Stimulated activated CD8-positive, alpha-beta memory T cell treated with anti-CD3 and anti-CD28 coated beads, Interleukin-4, amount 100 ng/mL, for 4 hours (primary cell): ENCODE measurements around the gene ATP13A1.
"Not testable (repeated sequence)": the region's sequence is repeated elsewhere in the genome, so short reads cannot be mapped to it uniquely, and the experiment has no call there.

Experiments
- DNase-seq, 2 donors: peaks; one replicate each; pipeline ENCODE4 v3.0.0-alpha.2; 2020; ENCODE audit warnings: low read depth in 2 of 2, low spot score in 1 of 2

The ATP13A1 gene

DNA sequence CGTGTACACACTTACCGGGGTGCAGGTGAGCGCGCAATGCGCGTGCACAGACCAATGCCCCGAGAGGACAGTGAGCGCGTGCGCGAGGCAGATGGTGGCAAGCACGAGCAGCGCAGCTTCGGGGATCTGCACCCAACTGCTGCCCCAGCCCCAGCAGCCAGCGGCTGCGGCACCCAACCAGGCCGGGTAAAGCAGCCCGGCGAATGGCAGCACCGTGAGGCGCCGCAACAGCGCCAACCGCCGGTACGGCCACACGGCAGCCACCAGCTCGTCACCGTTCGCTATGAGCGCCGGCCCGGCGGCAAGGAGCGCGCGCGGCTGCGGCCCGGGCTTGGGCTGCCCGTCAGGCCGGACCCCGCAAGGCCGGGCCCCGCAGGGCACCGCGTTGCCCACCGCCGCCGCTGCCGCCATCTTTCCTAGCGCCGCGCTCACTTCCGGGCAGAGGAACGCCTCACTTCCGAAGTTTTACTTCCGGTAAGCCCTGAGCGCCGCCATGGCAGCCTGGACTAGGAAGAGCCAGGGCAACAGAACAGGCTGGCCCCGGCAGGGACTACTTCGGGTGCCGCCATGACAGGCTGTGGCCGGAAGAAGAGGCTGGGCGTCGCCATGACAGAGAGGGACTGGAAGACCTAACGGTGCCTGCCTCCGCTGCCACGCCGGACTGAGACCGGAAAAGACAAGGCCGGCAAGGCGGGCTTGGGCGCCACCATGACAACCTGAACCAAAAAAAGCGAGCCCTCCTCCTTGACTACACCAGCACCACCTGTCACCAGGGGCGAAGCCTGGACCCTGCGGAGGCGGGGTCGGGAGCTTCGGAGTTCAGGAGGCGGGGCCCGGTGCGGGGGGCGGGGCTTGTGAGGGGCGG is at the start of gene ATP13A1:
ATP13A1 (minus strand) TSS at position 421 of the 865 bp plus-strand sequence; CDS start at position 411, 10 bp downstream.
- DNase-seq: peak; percentile 79 to 91

DNA sequence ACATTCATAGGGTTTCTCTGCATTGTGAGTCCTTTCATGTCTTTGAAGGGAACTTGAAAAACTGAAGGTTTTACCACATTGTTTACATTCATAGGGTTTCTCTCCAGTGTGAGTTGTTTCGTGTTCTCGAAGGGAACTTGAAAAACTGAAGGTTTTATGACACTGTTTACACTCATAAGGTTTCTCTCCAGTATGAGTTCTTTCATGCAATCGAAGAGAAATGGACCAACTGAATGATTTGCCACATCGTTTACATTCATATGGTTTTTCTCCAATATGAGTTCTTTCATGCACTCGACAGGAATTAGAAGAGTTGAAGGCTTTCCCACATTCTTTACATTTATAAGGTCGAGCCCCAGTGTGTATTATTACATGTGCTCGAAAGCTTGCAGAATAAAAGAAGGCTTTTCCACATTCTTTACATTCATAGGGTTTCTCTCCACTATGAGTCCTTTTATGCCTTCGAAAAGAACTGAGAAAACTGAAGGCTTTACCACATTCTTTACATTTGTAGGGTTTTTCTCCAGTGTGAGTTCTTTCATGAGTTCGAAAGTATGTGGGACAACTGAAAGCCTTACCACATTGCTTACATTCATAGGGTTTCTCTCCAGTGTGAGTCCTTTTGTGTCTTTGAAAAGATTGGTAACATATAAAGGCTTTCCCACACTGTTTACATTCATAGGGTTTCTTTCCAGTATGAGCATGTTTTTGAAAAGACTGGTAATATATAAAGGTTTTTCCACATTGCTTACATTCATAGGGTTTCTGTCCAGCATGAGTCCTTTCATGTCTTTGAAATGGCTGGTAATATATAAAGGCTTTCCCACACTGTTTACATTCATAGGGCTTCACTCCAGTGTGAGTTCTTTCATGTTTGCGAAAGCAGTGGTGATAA is 48.7 kb upstream of the ATP13A1 start:
- no peak for DNase-seq

DNA sequence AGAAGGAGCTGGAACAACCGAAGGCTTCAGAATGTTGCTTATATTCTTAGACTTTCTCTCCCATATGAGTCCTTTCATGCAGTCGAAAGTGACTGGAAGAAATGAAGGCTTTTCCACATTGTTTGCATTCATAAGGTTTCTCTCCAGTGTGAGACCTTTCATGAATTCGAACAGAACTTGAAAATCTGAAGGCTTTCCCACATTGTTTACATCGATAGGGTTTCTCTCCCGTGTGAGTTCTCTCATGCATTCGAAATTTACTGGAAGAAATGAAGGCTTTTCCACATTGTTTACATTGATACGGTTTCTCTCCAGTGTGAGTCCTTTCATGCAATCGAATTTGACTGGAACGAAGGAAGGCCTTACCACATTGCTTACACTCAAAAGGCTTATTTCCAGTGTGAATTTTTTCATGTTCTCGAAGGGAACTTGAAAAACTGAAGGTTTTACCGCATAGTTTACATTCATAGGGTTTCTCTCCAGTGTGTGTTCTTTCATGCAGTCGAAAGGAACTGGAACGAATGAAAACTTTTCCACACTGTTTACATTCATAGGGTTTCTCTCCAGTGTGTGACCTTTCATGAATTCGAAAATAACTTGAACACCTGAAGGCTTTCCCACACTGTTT is 47.9 kb upstream of the ATP13A1 start:
- DNase-seq: no peak

DNA sequence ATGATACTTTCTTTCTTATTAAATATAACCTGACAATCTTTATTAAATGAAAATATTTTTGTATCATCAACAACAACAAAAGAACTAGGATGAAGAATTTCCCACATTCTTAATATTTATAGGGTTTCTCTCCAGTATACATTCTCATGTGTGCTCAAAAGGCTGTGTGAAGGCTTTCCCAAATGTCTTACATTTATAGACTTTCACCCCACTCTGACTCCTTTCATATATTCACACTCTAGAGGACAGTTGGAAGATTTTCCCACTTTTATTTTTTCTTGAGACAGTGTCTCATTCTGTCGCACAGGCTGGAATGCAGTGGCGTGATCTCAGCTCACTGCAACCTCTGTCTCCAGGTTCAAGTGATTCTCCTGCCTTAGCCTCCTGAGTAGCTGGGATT is 47.0 kb upstream of the ATP13A1 start:
- no peak for DNase-seq

DNA sequence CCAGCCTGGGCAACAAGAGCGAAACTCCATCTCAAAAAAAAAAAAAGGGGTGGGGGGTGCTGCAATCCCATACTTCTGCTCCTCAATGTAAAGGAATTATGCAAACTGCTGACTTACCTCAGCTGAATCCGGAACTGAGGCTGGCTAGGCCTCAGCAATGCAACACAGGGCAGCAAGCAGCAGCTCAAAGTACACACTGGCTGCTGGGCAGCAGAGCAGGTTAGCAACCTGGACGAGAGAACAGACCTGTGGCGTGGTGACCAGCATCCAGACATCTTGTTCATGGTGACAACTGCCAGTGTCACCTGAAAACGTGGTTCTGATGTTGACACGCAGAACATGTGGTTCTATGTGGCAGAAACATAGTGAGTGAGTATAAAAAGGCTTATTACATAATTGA is 41.4 kb upstream of the ATP13A1 start:
- no peak for DNase-seq

DNA sequence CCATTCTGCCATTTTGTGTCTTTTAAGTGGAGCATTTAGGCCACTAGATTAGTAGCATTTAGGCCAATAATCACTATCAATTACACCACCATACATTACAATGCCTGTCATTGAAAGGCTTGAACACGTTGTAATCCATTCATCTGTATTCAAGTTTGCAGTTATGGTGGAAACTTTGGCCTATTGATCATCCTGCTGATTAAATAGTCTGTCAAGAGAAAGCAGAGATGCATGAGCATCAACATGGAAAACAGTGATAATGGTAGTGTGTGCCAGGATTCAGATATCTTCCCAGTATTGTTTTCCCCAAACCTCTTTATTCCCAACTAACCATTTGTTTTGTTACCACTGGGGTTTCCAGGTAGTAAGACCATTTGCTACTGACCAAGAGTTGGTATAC is 37.0 kb upstream of the ATP13A1 start:
- DNase-seq: not testable (repeated sequence)

DNA sequence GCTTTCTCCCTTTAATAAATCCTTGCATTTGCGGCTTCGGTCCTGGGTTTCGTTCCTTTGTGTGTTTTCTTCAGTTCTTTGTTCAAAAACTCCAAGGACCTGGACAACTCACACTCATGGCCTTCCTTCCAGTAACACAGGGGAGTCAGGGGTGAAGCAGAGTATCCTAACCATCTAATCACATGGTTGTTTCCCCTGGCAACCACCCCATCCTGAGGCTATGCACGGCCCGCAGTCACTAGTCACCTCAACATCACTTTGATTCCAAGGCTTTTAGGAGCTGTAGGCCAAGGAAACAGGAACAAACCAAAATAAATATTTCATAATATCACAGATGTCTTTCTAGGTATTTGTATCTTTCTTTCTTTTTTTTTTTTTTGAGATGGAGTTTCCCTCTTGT is 34.1 kb upstream of the ATP13A1 start:
- DNase-seq: no peak

DNA sequence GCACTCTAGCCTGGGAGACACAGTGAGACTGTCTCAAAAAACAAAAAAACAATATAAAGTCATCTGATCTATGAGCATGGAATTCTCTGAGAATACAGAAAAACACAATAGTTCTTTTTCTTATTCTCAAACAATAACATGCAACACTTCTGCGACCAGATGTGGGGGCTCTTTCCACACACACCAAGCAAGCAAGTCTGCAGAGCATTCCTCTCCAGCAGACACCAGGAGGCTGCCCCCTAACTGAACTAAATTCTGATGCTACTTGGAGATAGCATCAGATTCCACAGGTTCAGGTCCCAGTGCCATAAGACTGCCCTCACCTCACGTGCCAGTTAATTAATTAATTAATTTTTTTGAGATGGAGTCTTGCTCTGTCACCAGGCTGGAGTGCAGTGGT is 32.9 kb upstream of the ATP13A1 start:
- no peak for DNase-seq

DNA sequence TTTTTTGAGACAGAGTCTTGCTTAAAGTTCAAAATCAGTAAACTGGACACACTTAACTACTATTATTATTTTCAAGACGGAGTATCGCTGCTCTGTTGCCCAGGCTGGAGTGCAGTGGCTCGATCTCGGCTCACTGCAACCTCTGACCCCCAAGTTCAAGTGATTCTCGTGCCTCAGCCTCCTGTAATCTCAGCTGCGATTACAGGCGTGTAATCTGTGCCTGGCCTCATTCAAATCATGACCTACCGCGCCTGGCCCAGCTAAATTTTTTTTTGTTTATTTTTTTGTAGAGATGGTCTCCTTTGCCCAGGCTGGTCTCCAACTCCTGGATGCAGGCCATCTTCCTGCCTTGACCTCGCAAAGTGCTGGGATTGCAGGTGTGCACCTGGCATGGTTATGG is 28.2 kb upstream of the ATP13A1 start:
- DNase-seq: no peak

DNA sequence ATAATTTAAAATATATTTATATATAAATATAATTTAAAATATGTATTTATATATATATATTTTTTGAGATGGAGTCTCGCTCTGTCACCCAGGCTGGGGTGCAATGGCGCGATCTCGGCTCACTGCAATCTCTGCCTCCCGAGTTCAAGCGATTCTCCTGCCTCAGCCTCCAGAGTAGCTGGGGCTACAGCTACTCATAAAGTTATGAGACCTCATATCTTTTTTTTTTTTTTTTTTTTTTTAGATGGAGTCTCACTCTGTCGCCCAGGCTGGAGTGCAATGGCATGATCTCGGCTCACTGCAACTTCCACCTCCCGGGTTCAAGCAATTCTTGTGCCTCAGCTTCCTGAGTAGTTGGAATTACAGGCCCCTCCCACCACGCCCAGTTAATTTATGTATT is 25.5 kb upstream of the ATP13A1 start:
- DNase-seq: not testable (repeated sequence)

DNA sequence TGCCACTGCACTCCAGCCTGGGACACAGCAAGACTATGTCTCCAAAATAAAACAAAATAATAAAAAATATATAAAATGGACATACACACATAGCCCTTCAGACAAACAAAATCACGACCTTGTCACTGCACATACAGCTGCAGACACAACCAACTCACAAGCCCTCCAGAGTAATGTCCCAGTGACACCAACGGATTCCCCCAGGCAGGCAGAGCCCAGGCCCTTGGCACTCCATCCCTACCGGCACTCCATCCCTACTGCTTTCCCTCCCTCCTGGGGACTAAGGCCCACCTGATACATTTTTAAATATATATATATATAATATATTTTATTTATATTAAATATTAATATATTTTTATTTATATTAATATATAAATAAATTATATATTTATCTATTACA is 23.6 kb upstream of the ATP13A1 start:
- DNase-seq: no peak

DNA sequence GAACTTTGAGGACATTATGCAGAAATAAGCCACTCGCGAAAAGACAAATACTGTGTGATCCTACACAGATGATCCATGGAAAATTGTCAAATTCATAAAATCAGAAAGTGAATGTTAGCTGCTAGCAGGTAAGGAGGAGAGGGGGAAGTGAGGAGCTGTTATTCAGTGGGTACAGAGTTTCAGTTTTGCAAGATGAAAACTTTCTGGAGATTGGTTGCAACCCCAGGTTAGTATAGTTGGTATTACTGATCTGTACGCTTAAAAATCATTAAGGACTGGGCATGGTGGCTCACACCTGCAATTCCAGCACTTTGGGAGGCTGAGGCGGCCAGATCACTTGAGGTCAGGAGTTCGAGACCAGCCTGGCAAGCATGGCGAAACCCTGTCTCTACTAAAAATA is 23.1 kb upstream of the ATP13A1 start:
- no peak for DNase-seq

DNA sequence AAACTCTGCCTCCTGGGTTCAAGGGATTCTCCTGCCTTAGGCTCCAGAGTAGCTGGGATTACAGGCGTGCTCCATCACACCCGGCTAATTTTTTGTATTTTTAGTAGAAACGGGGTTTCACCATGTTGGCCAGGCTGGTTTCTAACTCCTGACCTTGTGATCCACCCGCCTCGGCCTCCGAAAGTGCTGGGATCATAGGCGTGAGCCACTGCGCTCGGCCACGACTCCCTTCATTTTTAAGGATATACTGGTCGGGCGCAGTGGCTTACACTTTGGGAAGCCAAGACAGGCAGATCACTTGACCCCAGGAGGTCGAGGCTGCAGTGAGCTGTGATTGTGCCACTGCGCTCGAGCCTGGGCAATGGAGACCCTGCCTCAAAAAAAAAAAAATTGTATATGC is 22.6 kb upstream of the ATP13A1 start:
- not testable (repeated sequence) for DNase-seq

DNA sequence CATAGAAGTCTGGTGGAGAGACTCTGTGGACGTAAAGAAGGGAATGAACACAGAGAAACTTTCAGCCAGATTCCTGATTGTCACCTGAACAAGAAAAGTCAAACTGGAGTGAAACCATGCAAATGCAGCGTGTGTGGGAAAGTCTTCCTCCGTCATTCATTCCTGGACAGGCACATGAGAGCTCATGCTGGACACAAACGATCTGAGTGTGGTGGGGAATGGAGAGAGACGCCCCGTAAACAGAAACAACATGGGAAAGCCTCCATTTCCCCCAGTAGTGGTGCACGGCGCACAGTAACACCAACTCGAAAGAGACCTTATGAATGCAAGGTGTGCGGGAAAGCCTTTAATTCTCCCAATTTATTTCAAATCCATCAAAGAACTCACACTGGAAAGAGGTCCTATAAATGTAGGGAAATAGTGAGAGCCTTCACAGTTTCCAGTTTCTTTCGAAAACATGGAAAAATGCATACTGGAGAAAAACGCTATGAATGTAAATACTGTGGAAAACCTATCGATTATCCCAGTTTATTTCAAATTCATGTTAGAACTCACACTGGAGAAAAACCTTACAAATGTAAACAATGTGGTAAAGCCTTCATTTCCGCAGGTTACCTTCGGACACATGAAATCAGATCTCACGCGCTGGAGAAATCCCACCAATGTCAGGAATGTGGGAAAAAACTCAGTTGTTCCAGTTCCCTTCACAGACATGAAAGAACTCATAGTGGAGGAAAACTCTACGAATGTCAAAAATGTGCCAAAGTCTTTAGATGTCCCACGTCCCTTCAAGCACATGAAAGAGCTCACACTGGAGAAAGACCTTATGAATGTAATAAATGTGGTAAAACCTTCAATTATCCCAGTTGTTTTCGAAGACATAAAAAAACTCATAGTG is 15.9 kb upstream of the ATP13A1 start:
- DNase-seq: no peak

DNA sequence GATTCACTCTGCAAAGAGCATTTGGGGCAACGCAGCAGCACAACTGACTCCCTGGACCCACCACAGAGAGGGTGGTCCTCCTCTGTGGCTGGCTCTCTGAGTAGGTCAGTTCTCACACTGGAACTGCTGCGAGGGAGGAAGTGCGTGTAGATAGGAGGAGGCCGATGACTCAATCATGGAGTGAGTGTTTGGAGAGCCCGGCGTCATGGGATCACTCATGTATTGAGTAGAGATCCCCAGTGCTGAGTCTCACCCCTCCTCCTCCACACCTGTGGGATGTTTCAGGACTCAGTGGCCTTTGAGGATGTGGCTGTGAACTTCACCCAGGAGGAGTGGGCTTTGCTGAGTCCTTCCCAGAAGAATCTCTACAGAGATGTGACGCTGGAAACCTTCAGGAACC is 14.1 kb upstream of the ATP13A1 start:
- DNase-seq: no peak

DNA sequence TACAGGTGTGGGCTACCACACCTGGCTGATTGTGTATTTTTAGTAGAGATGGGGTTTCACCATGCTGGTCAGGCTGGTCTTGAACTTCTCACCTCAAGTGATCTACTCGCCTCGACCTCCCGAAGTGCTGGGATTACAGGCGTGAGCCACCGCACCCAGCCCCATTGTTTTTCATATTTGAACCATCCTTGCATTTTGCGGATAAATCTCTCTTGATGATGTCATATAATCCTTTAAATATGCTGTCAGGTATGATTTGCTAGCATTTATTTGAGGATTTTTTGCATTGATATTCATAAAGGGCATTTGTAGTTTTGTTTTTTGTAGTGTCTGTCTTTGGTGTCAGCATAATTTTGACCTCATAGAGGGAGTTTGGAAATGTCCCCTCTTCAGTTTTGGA is 10.8 kb upstream of the ATP13A1 start:
- no peak for DNase-seq

DNA sequence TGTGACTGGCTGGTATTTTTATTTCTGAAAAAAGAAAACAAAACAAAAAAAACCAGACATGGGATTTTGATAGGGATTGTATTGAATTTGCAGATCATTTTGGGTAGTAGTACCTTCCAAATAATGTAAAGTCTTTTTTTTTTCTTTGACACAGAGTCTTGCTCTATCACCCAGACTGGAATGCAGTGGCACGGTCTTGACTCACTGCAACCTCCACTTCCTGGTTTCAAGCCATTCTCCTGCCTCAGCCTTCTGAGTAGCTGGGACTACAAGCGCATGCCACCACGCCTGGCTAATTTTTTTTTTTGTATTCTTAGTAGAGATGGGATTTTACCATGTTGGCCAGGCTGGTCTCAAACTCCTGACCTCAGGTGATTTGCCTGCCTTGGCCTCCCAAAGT is 9.3 kb upstream of the ATP13A1 start:
- no peak for DNase-seq

DNA sequence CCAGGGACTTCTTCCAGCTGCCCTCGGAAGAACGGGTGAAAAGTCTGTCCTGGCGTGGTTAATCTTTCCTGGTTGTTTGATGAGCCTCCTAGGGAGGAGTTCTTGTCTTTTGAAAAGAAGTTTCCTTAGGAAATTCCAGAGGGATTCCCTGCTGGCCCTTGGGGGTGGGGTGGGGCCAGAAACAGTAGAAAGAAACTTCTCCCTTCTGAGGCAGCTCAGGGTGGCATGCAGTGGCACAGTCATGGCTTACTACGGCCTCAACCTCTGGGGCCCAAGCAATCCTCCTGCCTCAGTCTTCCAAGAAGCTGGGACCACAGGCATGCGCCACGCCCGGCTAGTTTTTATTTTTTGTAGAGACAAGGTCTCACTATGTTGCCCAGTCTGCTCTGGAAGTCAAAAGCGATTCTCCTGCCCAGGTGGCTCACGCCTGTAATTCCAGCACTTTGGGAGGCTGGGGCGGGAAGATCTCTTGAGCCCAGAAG is 6.6 kb upstream of the ATP13A1 start:
- no peak for DNase-seq

DNA sequence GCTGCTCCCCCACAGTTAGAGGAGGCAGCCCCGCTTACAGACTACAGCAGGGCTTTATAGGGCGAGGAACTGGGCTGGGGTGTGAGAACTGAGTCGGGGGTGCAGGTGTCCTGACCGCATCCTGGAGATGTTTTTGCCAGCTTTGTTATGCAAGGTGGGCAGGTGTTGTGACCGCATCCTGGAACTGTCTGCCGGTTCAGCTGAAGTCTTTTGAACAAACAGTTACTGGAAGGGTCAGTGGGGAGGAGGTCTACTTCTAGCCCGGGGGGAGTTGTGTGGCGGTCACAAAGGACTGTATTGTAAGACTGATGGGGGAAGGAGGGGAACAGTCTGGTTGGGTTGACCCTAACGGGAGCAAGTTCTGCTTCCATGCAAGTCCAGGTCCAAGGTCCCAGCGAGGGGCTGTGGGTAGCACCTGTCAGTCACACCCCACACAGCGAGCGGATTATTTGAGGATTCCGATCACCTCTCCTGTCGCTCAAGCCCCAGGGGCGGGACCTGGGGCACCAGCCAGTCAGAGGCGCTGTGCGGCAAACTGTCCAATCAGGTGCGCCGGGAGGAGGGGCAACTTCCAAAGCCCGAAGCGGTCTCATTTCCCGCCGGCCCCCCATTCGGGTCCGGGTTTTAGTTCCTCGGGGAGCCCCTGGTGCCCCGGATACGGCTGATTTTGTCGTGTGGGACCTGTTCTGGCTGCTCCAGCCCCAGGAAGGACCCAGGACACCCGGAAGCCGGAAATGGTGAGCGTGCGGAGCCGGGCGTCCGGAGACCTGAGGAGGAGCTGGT is 4.9 kb upstream of the ATP13A1 start, which contains the start of gene ZNF101:
ZNF101 (plus strand) TSS at position 610 of the 783 bp plus-strand sequence; CDS start at position 735, 125 bp downstream.
- DNase-seq: peak; percentile 86 to 87
